ENCODE results near the gene DDX56. TPM values are rescaled to one million over a fixed set of nuclear protein-coding genes. Genes with fewer than 3 reads are reported as not detected.

The DDX56 gene
- total and polyA plus RNA-seq, 2 of the 13 experiments (the other 11 are each of a cell fraction or from before 2014, with no cell fraction given) = 82.6 to 120 TPM

- TF ChIP-seq SP4 (CRISPR knock-in tag; IDR thresholded peaks at IDR 0.05) = peak; percentile 49; the same call in 1 of the 2 replicates
- no peak for TF ChIP-seq ZNF720 (CRISPR knock-in tag; IDR thresholded peaks at IDR 0.05)
- no peak for TF ChIP-seq KMT2A (CRISPR knock-in tag; IDR thresholded peaks at IDR 0.05)
- no peak for TF ChIP-seq HNRNPK (IDR thresholded peaks at IDR 0.05; ENCODE audit: low read depth, low read length, poor library complexity, severe bottlenecking)
- peak; percentile 73 for TF ChIP-seq ZBTB7B (CRISPR knock-in tag; IDR thresholded peaks at IDR 0.05)
- no peak for TF ChIP-seq ZNF503 (CRISPR knock-in tag; IDR thresholded peaks at IDR 0.05)
- no peak for TF ChIP-seq SCMH1 (CRISPR knock-in tag; IDR thresholded peaks at IDR 0.05; ENCODE audit: borderline replicate concordance)
- no peak for TF ChIP-seq SALL2 (CRISPR knock-in tag; IDR thresholded peaks at IDR 0.05)
- TF ChIP-seq HNF1A (IDR thresholded peaks at IDR 0.05; ENCODE audit: low read depth) = no peak
- no peak for TF ChIP-seq HNF1A (CRISPR knock-in tag; IDR thresholded peaks at IDR 0.05; ENCODE audit: borderline replicate concordance)
- TF ChIP-seq PPARG (CRISPR knock-in tag; conservative IDR thresholded peaks at IDR 0.05) = peak; percentile 88
- TF ChIP-seq, protein P1, sequence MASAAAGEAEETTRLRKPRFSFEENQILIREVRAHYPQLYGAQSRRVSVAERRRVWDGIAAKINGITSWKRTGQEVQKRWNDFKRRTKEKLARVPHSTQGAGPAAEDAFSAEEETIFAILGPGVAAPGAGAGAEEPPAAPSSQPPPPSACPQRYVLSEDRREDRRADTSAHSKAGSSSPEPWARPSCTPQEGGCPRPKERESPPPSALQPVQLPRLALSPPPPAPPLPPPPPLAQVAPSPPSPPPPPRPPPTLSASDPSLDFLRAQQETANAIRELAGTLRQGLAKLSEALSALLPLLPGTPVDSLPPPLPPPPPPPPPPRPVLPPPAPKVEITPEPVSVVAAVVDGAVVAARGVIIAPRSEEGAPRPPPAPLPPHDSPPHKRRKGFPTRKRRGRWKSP (CRISPR knock-in tag; IDR thresholded peaks at IDR 0.05) = no peak
- TF ChIP-seq REL (CRISPR knock-in tag; conservative IDR thresholded peaks at IDR 0.05) = no peak
- TF ChIP-seq ISX (CRISPR knock-in tag; conservative IDR thresholded peaks at IDR 0.05) = no peak
- 0 out of 2 replicates have a peak, but pooled peaks have one; percentile 23 for TF ChIP-seq ZNF589 (CRISPR knock-in tag; conservative IDR thresholded peaks at IDR 0.05)
- TF ChIP-seq TMF1 (CRISPR knock-in tag; IDR thresholded peaks at IDR 0.05; ENCODE audit: low read depth) = 0 out of 2 replicates have a peak, but pooled peaks have one; percentile 14
- TF ChIP-seq ERF (CRISPR knock-in tag; IDR thresholded peaks at IDR 0.05) = no peak; the same call in 1 of the 2 replicates
Observed at GRCh38 chr7:44541876-44542610, 31.7 kb downstream of the DDX56 start (continued).

Data from HepG2 (cell line).